GM12878 (cell line): ENCODE measurements around the gene PLSCR1. TPM values are rescaled to one million over a fixed set of nuclear protein-coding genes. Genes with fewer than 3 reads are reported as not detected.

ENCODE experiments used
- BCL11A ChIP-seq: IDR thresholded peaks from 2 replicates; pipeline ENCODE4 v1.6.1; 2011; ENCODE audit warnings: low read depth, low read length
- BHLHE40 ChIP-seq, 2 experiments: fragments of 450-650 bp in 1 of 2; IDR thresholded peaks; 2 replicates each; pipeline ENCODE4 v1.6.1; 2011 to 2017; ENCODE audit warnings: low read depth in 2 of 2, borderline replicate concordance in 1 of 2, improper control_type of control experiment in 1 of 2, low read length in 1 of 2, mild to moderate bottlenecking in 1 of 2
- CUX1 ChIP-seq: IDR thresholded peaks from 2 replicates; pipeline ENCODE4 v1.6.1; 2012; ENCODE audit warnings: improper control_type of control experiment, low read depth, low read length; ENCODE audit not compliant: insufficient replicate concordance
- E2F4 ChIP-seq: IDR thresholded peaks from 2 replicates; pipeline ENCODE4 v1.6.1; 2012; ENCODE audit warnings: low read depth, low read length, improper control_type of control experiment
- E2F8 ChIP-seq: fragments of 450-650 bp; IDR thresholded peaks from 2 replicates; pipeline ENCODE4 v1.6.1; 2018; ENCODE audit warnings: mild to moderate bottlenecking, low read depth, moderate library complexity; ENCODE audit not compliant: partially characterized antibody
- FOXM1 ChIP-seq: IDR thresholded peaks from 2 replicates; pipeline ENCODE4 v1.6.1; 2012; ENCODE audit warnings: low read depth, mild to moderate bottlenecking, inconsistent platforms, low read length, moderate library complexity
- GABPA ChIP-seq: IDR thresholded peaks from 2 replicates; pipeline ENCODE4 v1.6.1; 2014; ENCODE audit warnings: antibody characterized with exemption, low read depth, mild to moderate bottlenecking, inconsistent platforms
- HCFC1 ChIP-seq: fragments of 150-350 bp; IDR thresholded peaks from 2 replicates; pipeline ENCODE4 v1.6.1; 2014; ENCODE audit warnings: low read length
- JUNB ChIP-seq: IDR thresholded peaks from 2 replicates; pipeline ENCODE4 v1.6.1; 2016; ENCODE audit warnings: antibody characterized with exemption, mild to moderate bottlenecking
- JUND ChIP-seq: IDR thresholded peaks from 2 replicates; pipeline ENCODE4 v1.6.1; 2012; ENCODE audit warnings: low read depth, mild to moderate bottlenecking, low read length, improper control_type of control experiment, moderate library complexity
- PKNOX1 ChIP-seq: fragments of 450-650 bp; IDR thresholded peaks from 2 replicates; pipeline ENCODE4 v1.6.1; 2016; ENCODE audit warnings: mild to moderate bottlenecking
- POU2F2 ChIP-seq: IDR thresholded peaks from 3 replicates; pipeline ENCODE4 v1.6.1; 2011; ENCODE audit warnings: low read depth, mild to moderate bottlenecking, low read length, borderline replicate concordance
- RAD21 ChIP-seq: IDR thresholded peaks from 2 replicates; pipeline ENCODE4 v1.6.1; 2011; ENCODE audit warnings: mild to moderate bottlenecking, low read depth, low read length, moderate library complexity; ENCODE audit not compliant: insufficient read depth
- RAD51 ChIP-seq: fragments of 450-650 bp; IDR thresholded peaks from 2 replicates; pipeline ENCODE4 v1.6.1; 2016; ENCODE audit warnings: moderate library complexity, mild to moderate bottlenecking, inconsistent platforms
- RFX5 ChIP-seq: IDR thresholded peaks from 2 replicates; pipeline ENCODE4 v1.6.1; 2011; ENCODE audit warnings: low read depth, low read length, improper control_type of control experiment
- RUNX3 ChIP-seq: IDR thresholded peaks from 2 replicates; pipeline ENCODE4 v1.6.1; 2012; ENCODE audit warnings: low read length, inconsistent platforms
- SP1 ChIP-seq: IDR thresholded peaks from one replicate; pipeline ENCODE4 v1.6.1; 2011; ENCODE audit warnings: low read depth, low read length
- SPI1 ChIP-seq: IDR thresholded peaks from 2 replicates; pipeline ENCODE4 v1.6.1; 2011; ENCODE audit warnings: low read depth, mild to moderate bottlenecking, low read length, moderate library complexity, borderline replicate concordance; ENCODE audit not compliant: insufficient read depth
- SUZ12 ChIP-seq: fragments of 200-600 bp; sonication (generic); IDR thresholded peaks from one replicate; pipeline ENCODE4 v1.6.1; 2018; ENCODE audit warnings: antibody characterized with exemption, mild to moderate bottlenecking; ENCODE audit not compliant: unreplicated experiment
- TCF7 ChIP-seq: IDR thresholded peaks from 2 replicates; pipeline ENCODE4 v1.6.1; 2014; ENCODE audit warnings: antibody characterized with exemption, borderline replicate concordance
- polyA plus RNA-seq, 11 experiments: library from polyadenylated mRNA; depleted of rRNA in 4 of 11; unstranded in 6 of 11; stranded (reverse) in 5 of 11; fragments of >200 nt; fragmentation: Nextera tagmentation in 4 of 11; fragmentation: Illumina TruSeq in 1 of 11; extraction: Ambion mirVana in 4 of 11; extraction: Trizol in 1 of 11; gene quantifications; 1 replicate in 1 of 11; 2 replicates in 10 of 11; pipeline versions ENCODE4 v1.2.1 to v1.2.3, GENCODE V29; 2011 to 2016; ENCODE audit warnings: inconsistent platforms in 2 of 11, missing spikeins in 2 of 11, low read depth in 1 of 11
- total RNA-seq, 4 experiments: library from RNA; depleted of rRNA in 3 of 4; stranded (reverse); fragments of >200 nt in 3 of 4; fragmentation: Illumina TruSeq in 1 of 4; extraction: Trizol in 1 of 4; gene quantifications; 2 replicates each; pipeline versions ENCODE4 v1.2.1 to v1.2.3, GENCODE V29; 2013 to 2021

Gene PLSCR1
- total and polyA plus RNA-seq, 10 of the 15 experiments (the other 5 are each of a cell fraction or from before 2014, with no cell fraction given): 35.4 to 77.8 (median 41.1) TPM

- TF ChIP-seq CUX1 (no peak), RUNX3 (peak; percentile 85), TCF7 (no peak), E2F4 (no peak), HCFC1 (no peak), E2F8 (no peak), GABPA (no peak), SP1 (no peak), SUZ12 (no peak), JUND (0 out of 2 replicates have a peak, but pooled peaks have one; percentile 40), FOXM1 (no peak), PKNOX1 (peak; percentile 39; the same call in 1 of the 2 replicates), JUNB (peak; percentile 74), RFX5 (no peak), RAD21 (no peak), BCL11A (no peak), BHLHE40 (IDR thresholded peaks at IDR 0.05; ENCODE audit: borderline replicate concordance in 1 of 2, low read depth in 2 of 2, low read length in 1 of 2) (peak; percentile 92 to 93), POU2F2 (no peak), SPI1 (no peak), RAD51 (no peak; the same call in 1 of the 2 replicates)
Measured at GRCh38 chr3:146550743-146551510, 6.5 kb upstream of the PLSCR1 start (continued).
